SU-DHL-6 (cell line): Measurements from ENCODE around the gene TMEM204.

ENCODE experiments used
- H2AFZ ChIP-seq: fragments of 200-600 bp; sonication (generic); 2 replicates; pipeline ENCODE4 v1.6.1; 2014; ENCODE audit warnings: low read depth, mild to moderate bottlenecking, moderate library complexity, mixed read lengths, antibody characterized with exemption, low read length; ENCODE audit not compliant: severe bottlenecking
- H3F3A ChIP-seq: fragments of 200-600 bp; shearing (Covaris generic); 2 replicates; pipeline ENCODE4 v1.6.0; 2016; ENCODE audit warnings: antibody characterized with exemption, mild to moderate bottlenecking; ENCODE audit not compliant: insufficient read depth
- H3K27ac ChIP-seq: fragments of 200-600 bp; sonication (generic); 2 replicates; pipeline ENCODE4 v1.5.1; 2016; ENCODE audit warnings: low read depth, mild to moderate bottlenecking, low read length, moderate library complexity, mixed read lengths
- H3K27me3 ChIP-seq: fragments of 200-600 bp; sonication (generic), shearing (Covaris generic); 2 replicates; pipeline ENCODE4 v1.6.0; 2014; ENCODE audit warnings: mild to moderate bottlenecking, low read length
- H3K36me3 ChIP-seq: fragments of 200-600 bp; sonication (generic); 2 replicates; pipeline ENCODE4 v1.6.1; 2014; ENCODE audit warnings: mild to moderate bottlenecking, low read length, mixed read lengths
- H3K4me2 ChIP-seq: fragments of 300-600, 200-600 bp; shearing (Covaris generic), sonication (generic); 2 replicates; pipeline ENCODE4 v1.6.0; 2014; ENCODE audit warnings: low read length, low read depth, mild to moderate bottlenecking; ENCODE audit not compliant: poor library complexity, severe bottlenecking
- H3K4me3 ChIP-seq: fragments of 200-600 bp; sonication (generic); 2 replicates; pipeline ENCODE4 v1.5.1; 2014; ENCODE audit warnings: antibody characterized with exemption, low read length, mild to moderate bottlenecking, mixed read lengths; ENCODE audit not compliant: insufficient read depth, poor library complexity, severe bottlenecking
- H3K79me2 ChIP-seq: fragments of 200-600 bp; sonication (generic); 2 replicates; pipeline ENCODE4 v1.6.1; 2014; ENCODE audit warnings: mild to moderate bottlenecking, low read length, moderate library complexity; ENCODE audit not compliant: insufficient read depth
- H3K9ac ChIP-seq: fragments of 200-600 bp; sonication (generic); 2 replicates; pipeline ENCODE4 v1.7.0; 2014; ENCODE audit warnings: mild to moderate bottlenecking, low read length
- H3K9me2 ChIP-seq: fragments of 200-600 bp; sonication (generic); replicated peaks from 2 replicates; pipeline ENCODE4 v1.6.1; 2014; ENCODE audit warnings: low read length; ENCODE audit not compliant: insufficient read depth
- H3K9me3 ChIP-seq: fragments of 200-600 bp; sonication (generic); 2 replicates; pipeline ENCODE4 v1.6.1; 2014; ENCODE audit warnings: low read length, mixed read lengths; ENCODE audit not compliant: insufficient read depth
- H4K20me1 ChIP-seq: fragments of 200-600 bp; sonication (generic); 2 replicates; pipeline ENCODE4 v1.6.1; 2014; ENCODE audit warnings: low read depth, mild to moderate bottlenecking, antibody characterized with exemption, low read length, moderate library complexity, mixed read lengths
- CTCF ChIP-seq: fragments of 200-600 bp; sonication (generic); IDR thresholded peaks from one replicate; pipeline ENCODE4 v1.5.1; 2017; ENCODE audit warnings: antibody characterized with exemption, mild to moderate bottlenecking, low read length, moderate library complexity; ENCODE audit not compliant: insufficient read depth, poor library complexity, severe bottlenecking
- EZH2phosphoT487 ChIP-seq: fragments of 200-600 bp; sonication (generic), shearing (Covaris generic); conservative IDR thresholded peaks from 2 replicates; pipeline ENCODE4 v1.6.1; 2018; ENCODE audit warnings: mild to moderate bottlenecking, antibody characterized with exemption, low read length, moderate library complexity, mixed read lengths

The TMEM204 gene

GRCh38 chr16:1509307-1510221 lies 23.9 kb upstream of the TMEM204 start:
- TF ChIP-seq EZH2phosphoT487 (no peak), CTCF (no peak)
- Histone ChIP-seq H4K20me1 (no peaks in the 10 kb centered on the region), H3K36me3 (no peaks in the 10 kb centered on the region), H2AFZ (no peak overlapping the region), H3F3A (no peaks in the 10 kb centered on the region), H3K27me3 (no peaks in the 10 kb centered on the region), H3K4me2 (no peak overlapping the region), H3K4me3 (no peak overlapping the region), H3K27ac (no peak overlapping the region), H3K9ac (no peak overlapping the region), H3K9me2 (no peaks in the 10 kb centered on the region), H3K9me3 (no peaks in the 10 kb centered on the region), H3K79me2 (no peaks in the 10 kb centered on the region)

- Histone ChIP-seq H3K36me3 (no peaks in the 10 kb centered on the region), H4K20me1 (no peaks in the 10 kb centered on the region), H2AFZ (no peak overlapping the region), H3K9me3 (no peaks in the 10 kb centered on the region), H3K27ac (no peak overlapping the region), H3K27me3 (no peaks in the 10 kb centered on the region), H3K9ac (no peak overlapping the region), H3F3A (no peaks in the 10 kb centered on the region), H3K9me2 (no peaks in the 10 kb centered on the region), H3K79me2 (no peaks in the 10 kb centered on the region), H3K4me3 (no peak overlapping the region), H3K4me2 (no peak overlapping the region)
- no peak for TF ChIP-seq EZH2phosphoT487
- no peak for TF ChIP-seq CTCF
Observed at GRCh38 chr16:1510272-1510671, 23.2 kb upstream of the TMEM204 start.

- Histone ChIP-seq H3K9me3 (no peaks in the 10 kb centered on the region), H4K20me1 (no peaks in the 10 kb centered on the region), H3K9me2 (no peaks in the 10 kb centered on the region), H3K4me3 (no peak overlapping the region), H2AFZ (no peak overlapping the region), H3K36me3 (no peaks in the 10 kb centered on the region), H3F3A (no peaks in the 10 kb centered on the region), H3K9ac (no peak overlapping the region), H3K27ac (no peak overlapping the region), H3K79me2 (no peaks in the 10 kb centered on the region), H3K4me2 (no peak overlapping the region), H3K27me3 (no peaks in the 10 kb centered on the region)
- TF ChIP-seq CTCF (no peak), EZH2phosphoT487 (no peak)
Observed at GRCh38 chr16:1510941-1511351, 22.5 kb upstream of the TMEM204 start.
